RWPE2 (cell line): ENCODE results near the gene ABCC4.

Source experiments
- ATAC-seq: fragments of 200-7000 bp; cut with Tn5 transposase; 3 replicates; pipeline ENCODE4 v1.9.1; 2021; ENCODE audit warnings: low read depth
- DNase-seq: peaks from one replicate; pipeline ENCODE4 v3.0.0-alpha.2; 2020; ENCODE audit warnings: low spot score
- H3K27ac ChIP-seq: fragments of 450-650 bp; 2 replicates; pipeline ENCODE4 v1.5.1; 2017; ENCODE audit warnings: mild to moderate bottlenecking; ENCODE audit not compliant: poor library complexity, severe bottlenecking
- H3K27me3 ChIP-seq: fragments of 250-450 bp; sonication (Bioruptor Pico); 2 replicates; pipeline ENCODE4 v1.5.1; 2021; ENCODE audit warnings: mild to moderate bottlenecking, moderate library complexity; ENCODE audit not compliant: insufficient read depth, poor library complexity, severe bottlenecking
- H3K36me3 ChIP-seq: fragments of 250-450 bp; sonication (Bioruptor Pico); 2 replicates; pipeline ENCODE4 v1.5.1; 2020; ENCODE audit warnings: low read depth, mild to moderate bottlenecking, moderate library complexity
- H3K4me1 ChIP-seq: fragments of 250-450 bp; sonication (Bioruptor Pico); 2 replicates; pipeline ENCODE4 v1.5.1; 2021; ENCODE audit warnings: mild to moderate bottlenecking, moderate library complexity; ENCODE audit not compliant: insufficient read depth, poor library complexity, severe bottlenecking
- H3K4me3 ChIP-seq: fragments of 250-450 bp; sonication (Bioruptor Pico); 2 replicates; pipeline ENCODE4 v1.5.1; 2021; ENCODE audit warnings: mild to moderate bottlenecking, moderate library complexity; ENCODE audit not compliant: severe bottlenecking
- H3K9me3 ChIP-seq: fragments of 250-450 bp; sonication (Bioruptor Pico); 2 replicates; pipeline ENCODE4 v1.5.1; 2021; ENCODE audit warnings: mild to moderate bottlenecking, moderate library complexity; ENCODE audit not compliant: severe bottlenecking
- CTCF ChIP-seq: fragments of 450-650 bp; IDR thresholded peaks from one replicate; pipeline ENCODE4 v1.5.1; 2017; ENCODE audit warnings: mild to moderate bottlenecking, moderate library complexity; ENCODE audit not compliant: poor library complexity, severe bottlenecking

ABCC4 gene

GRCh38 chr13:94984958-94985357 is 316.3 kb downstream of the ABCC4 start:
- Histone ChIP-seq H3K27ac (no peak overlapping the region), H3K4me3 (no peak overlapping the region), H3K36me3 (no peaks in the 10 kb centered on the region), H3K27me3 (no peaks in the 10 kb centered on the region), H3K4me1 (no peaks in the 10 kb centered on the region), H3K9me3 (no peaks in the 10 kb centered on the region)
- no peak for DNase-seq
- ATAC-seq: no peak
- TF ChIP-seq CTCF: no peak

- Histone ChIP-seq H3K27ac (no peak overlapping the region), H3K9me3 (no peaks in the 10 kb centered on the region), H3K27me3 (no peaks in the 10 kb centered on the region), H3K4me1 (no peaks in the 10 kb centered on the region), H3K4me3 (no peak overlapping the region), H3K36me3 (no peaks in the 10 kb centered on the region)
- no peak for TF ChIP-seq CTCF
- ATAC-seq: no peak
- no peak for DNase-seq
These were observed 322.7 kb downstream of the ABCC4 start for GRCh38 chr13:94978516-94978915.

GRCh38 chr13:94974015-94974951 is 327.0 kb downstream of the ABCC4 start:
- no peaks in the 10 kb centered on the region for H3K36me3 ChIP-seq
- no peak for TF ChIP-seq CTCF
- no peaks in the 10 kb centered on the region for H3K9me3 ChIP-seq
- ATAC-seq (no peak), DNase-seq (no peak)
- no peaks in the 10 kb centered on the region for H3K4me1 ChIP-seq
- peaks cover 17% of the 10 kb centered on the region for H3K27me3 ChIP-seq
- no peak overlapping the region for H3K27ac ChIP-seq
- H3K4me3 ChIP-seq: no peak overlapping the region

- TF ChIP-seq CTCF: no peak
- no peak overlapping the region for H3K27ac ChIP-seq
- peaks cover 37% of the 10 kb centered on the region for H3K27me3 ChIP-seq
- H3K4me1 ChIP-seq: no peaks in the 10 kb centered on the region
- no peak for ATAC-seq
- H3K4me3 ChIP-seq: no peak overlapping the region
- no peaks in the 10 kb centered on the region for H3K36me3 ChIP-seq
- no peak for DNase-seq
- no peaks in the 10 kb centered on the region for H3K9me3 ChIP-seq
These were observed 329.0 kb downstream of the ABCC4 start for GRCh38 chr13:94972262-94972661.
